Caco-2 (cell line): ENCODE measurements around the gene RAP1GDS1. TPM values are rescaled to one million over a fixed set of nuclear protein-coding genes. Genes with fewer than 3 reads are reported as not detected.

ENCODE experiments used
- BruUV-seq: library from RNA; stranded (reverse); fragments of 400-500 nt; replicated peaks from 2 replicates; lab custom pipeline; 2021; lab: Mats Ljungman, UMichigan
- CTCF ChIA-PET: fragments of 300-600 bp; sonication (Branson Sonifier 250); formaldehyde crosslinking; loops from one replicate; lab custom pipeline; 2022; ENCODE audit warnings: antibody characterized with exemption; lab: Charles Lee
- POLR2A ChIA-PET: fragments of 300-600 bp; sonication (Branson Sonifier 250); formaldehyde crosslinking; loops from one replicate; lab custom pipeline; 2022; ENCODE audit warnings: antibody characterized with exemption; lab: Charles Lee
- DNase-seq, 2 experiments: peaks; one replicate each; pipeline versions ENCODE4 v3.0.0 to v3.0.0-alpha.2; 2020 to 2022
- H3K27me3 ChIP-seq: replicated peaks from 2 replicates; pipeline ENCODE4 v1.6.0; 2011; ENCODE audit warnings: low read length; ENCODE audit not compliant: control insufficient read depth, insufficient read depth
- H3K36me3 ChIP-seq: 2 replicates; pipeline ENCODE4 v1.5.1; 2011; ENCODE audit warnings: low read length; ENCODE audit not compliant: control insufficient read depth, insufficient read depth
- H3K4me1 ChIP-seq: fragments of 250-450 bp; sonication (Bioruptor Pico); 2 replicates; pipeline ENCODE4 v1.5.1; 2020; ENCODE audit warnings: mild to moderate bottlenecking
- H3K4me3 ChIP-seq: 2 replicates; pipeline ENCODE4 v1.5.1; 2011; ENCODE audit warnings: low read depth, mild to moderate bottlenecking, control low read depth, low read length
- H3K9me3 ChIP-seq: fragments of 250-450 bp; sonication (Bioruptor Pico); 2 replicates; pipeline ENCODE4 v1.5.1; 2020; ENCODE audit warnings: mild to moderate bottlenecking, moderate library complexity
- H3K27ac Mint-ChIP-seq: one replicate; pipeline ENCODE4 v1.8.0; 2022; ENCODE audit warnings: mixed read lengths; ENCODE audit not compliant: unreplicated experiment
- H3K27me3 Mint-ChIP-seq: one replicate; pipeline ENCODE4 v1.8.0; 2022; ENCODE audit warnings: mixed read lengths; ENCODE audit not compliant: insufficient read depth, unreplicated experiment
- H3K36me3 Mint-ChIP-seq: one replicate; pipeline ENCODE4 v1.8.0; 2022; ENCODE audit warnings: mild to moderate bottlenecking, mixed read lengths; ENCODE audit not compliant: insufficient read depth, unreplicated experiment
- H3K4me1 Mint-ChIP-seq: one replicate; pipeline ENCODE4 v1.8.0; 2022; ENCODE audit warnings: low read depth, mixed read lengths; ENCODE audit not compliant: unreplicated experiment
- H3K4me3 Mint-ChIP-seq: one replicate; pipeline ENCODE4 v1.8.0; 2022; ENCODE audit warnings: mild to moderate bottlenecking, moderate library complexity, mixed read lengths; ENCODE audit not compliant: unreplicated experiment
- H3K9me3 Mint-ChIP-seq: one replicate; pipeline ENCODE4 v1.8.0; 2022; ENCODE audit warnings: mixed read lengths; ENCODE audit not compliant: unreplicated experiment
- intact Hi-C: fragments of 100-400 bp; cut with micrococcal nuclease; formaldehyde crosslinking; loops from one replicate; pipeline ENCODE4 v1.10.0; 2022; ENCODE audit not compliant: unreplicated experiment
- total RNA-seq: library from RNA; stranded (reverse); gene quantifications from 2 replicates; pipeline ENCODE4 v1.2.3, GENCODE V29; 2022
- TF ChIP-seq, protein P1 (sequence below), 2 experiments: fragments of 200-600 bp in 1 of 2; IDR thresholded peaks; 1 replicate in 1 of 2; 2 replicates in 1 of 2; pipeline versions ENCODE4 v1.5.1 to v1.8.0; 2011 to 2022; ENCODE audit warnings: antibody characterized with exemption in 1 of 2, control low read depth in 1 of 2, inconsistent platforms in 1 of 2, low read depth in 1 of 2, low read length in 1 of 2, mild to moderate bottlenecking in 1 of 2, moderate library complexity in 1 of 2; ENCODE audit not compliant: insufficient read depth in 1 of 2, severe bottlenecking in 1 of 2, unreplicated experiment in 1 of 2

The RAP1GDS1 gene
- total RNA-seq, 1 experiment from 2014 or later, result 45.5 TPM

DNA sequence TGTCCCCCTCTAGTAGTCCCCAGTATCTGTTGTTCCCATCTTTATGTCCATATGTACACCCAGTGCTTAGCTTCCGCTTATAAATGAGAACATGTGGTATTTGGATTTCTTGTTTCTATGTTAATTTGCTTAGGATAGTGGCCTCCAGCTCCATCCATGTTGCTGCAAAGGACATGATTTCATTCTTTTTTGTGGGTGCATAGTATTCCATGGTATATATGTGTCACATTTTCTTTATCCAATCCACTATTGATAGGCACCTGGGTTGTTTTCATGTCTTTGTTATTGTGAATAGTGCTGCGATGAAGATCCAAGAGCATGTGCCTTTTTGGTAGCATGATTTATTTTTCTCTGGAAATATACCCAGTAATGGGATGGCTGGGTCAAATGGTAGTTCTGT lies 6.3 kb downstream of the RAP1GDS1 start:
- H3K4me1 ChIP-seq, result peaks cover 10% of the 10 kb centered on the region
- BruUV-seq, result no TSS peak
- Mint-ChIP-seq H3K36me3 (peaks cover 7% of the 10 kb centered on the region), H3K4me1 (peaks cover 20% of the 10 kb centered on the region), H3K9me3 (no peaks in the 10 kb centered on the region), H3K27ac (no peak overlapping the region), H3K4me3 (no peak overlapping the region), H3K27me3 (no peaks in the 10 kb centered on the region)
- H3K4me3 ChIP-seq, result no peak overlapping the region
- intact Hi-C loops, result loop anchor here (10.0 kb wide), 1 partner anchor 117 kb away; no protein-coding TSS in a partner anchor
- H3K36me3 ChIP-seq, result no peaks in the 10 kb centered on the region
- DNase-seq, result no peak
- no peaks in the 10 kb centered on the region for H3K9me3 ChIP-seq
- ChIA-PET POLR2A (no interaction called here), CTCF (no interaction called here)
- H3K27me3 ChIP-seq, result no peaks in the 10 kb centered on the region
- TF ChIP-seq, protein P1, sequence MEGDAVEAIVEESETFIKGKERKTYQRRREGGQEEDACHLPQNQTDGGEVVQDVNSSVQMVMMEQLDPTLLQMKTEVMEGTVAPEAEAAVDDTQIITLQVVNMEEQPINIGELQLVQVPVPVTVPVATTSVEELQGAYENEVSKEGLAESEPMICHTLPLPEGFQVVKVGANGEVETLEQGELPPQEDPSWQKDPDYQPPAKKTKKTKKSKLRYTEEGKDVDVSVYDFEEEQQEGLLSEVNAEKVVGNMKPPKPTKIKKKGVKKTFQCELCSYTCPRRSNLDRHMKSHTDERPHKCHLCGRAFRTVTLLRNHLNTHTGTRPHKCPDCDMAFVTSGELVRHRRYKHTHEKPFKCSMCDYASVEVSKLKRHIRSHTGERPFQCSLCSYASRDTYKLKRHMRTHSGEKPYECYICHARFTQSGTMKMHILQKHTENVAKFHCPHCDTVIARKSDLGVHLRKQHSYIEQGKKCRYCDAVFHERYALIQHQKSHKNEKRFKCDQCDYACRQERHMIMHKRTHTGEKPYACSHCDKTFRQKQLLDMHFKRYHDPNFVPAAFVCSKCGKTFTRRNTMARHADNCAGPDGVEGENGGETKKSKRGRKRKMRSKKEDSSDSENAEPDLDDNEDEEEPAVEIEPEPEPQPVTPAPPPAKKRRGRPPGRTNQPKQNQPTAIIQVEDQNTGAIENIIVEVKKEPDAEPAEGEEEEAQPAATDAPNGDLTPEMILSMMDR (IDR thresholded peaks at IDR 0.05; ENCODE audit: insufficient read depth in 1 of 2, low read depth in 1 of 2, low read length in 1 of 2, severe bottlenecking in 1 of 2, unreplicated experiment in 1 of 2), result no peak

DNA sequence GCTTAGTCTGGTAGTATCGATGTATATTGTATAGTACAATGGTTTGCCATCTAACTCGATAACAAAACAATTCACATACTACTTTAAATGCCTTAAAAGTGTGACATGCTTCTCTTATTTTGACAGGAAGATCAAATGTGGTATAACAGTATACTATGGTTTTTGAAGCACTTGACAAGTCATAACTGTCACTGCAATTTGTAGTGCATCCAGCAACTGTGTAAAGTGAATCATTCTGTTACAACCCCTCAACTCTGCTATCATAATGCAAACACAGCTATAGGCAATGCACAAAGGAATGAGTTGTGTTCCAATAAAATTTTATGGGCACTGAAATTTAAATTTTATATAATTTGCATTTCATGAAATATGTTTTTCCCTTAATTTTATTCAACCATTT lies 14.0 kb downstream of the RAP1GDS1 start:
- H3K4me1 Mint-ChIP-seq, result no peaks in the 10 kb centered on the region
- Histone ChIP-seq H3K36me3 (no peaks in the 10 kb centered on the region), H3K4me3 (no peak overlapping the region), H3K4me1 (no peaks in the 10 kb centered on the region), H3K27me3 (no peaks in the 10 kb centered on the region), H3K9me3 (no peaks in the 10 kb centered on the region)
- peaks cover 9% of the 10 kb centered on the region for H3K9me3 Mint-ChIP-seq
- intact Hi-C loops, result no loop called here
- H3K27me3 Mint-ChIP-seq, result no peaks in the 10 kb centered on the region
- no peak overlapping the region for H3K4me3 Mint-ChIP-seq
- no TSS peak for BruUV-seq
- ChIA-PET POLR2A (interaction anchor here (1.2 kb wide), 1 partner anchor 14 kb away, joined by 4 read pairs; the partner anchor contains the start of gene RAP1GDS1), CTCF (no interaction called here)
- H3K36me3 Mint-ChIP-seq, result peaks cover 4% of the 10 kb centered on the region
- no peak overlapping the region for H3K27ac Mint-ChIP-seq
- no peak for DNase-seq
- TF ChIP-seq, protein P1 (IDR thresholded peaks at IDR 0.05; ENCODE audit: insufficient read depth in 1 of 2, low read depth in 1 of 2, low read length in 1 of 2, severe bottlenecking in 1 of 2, unreplicated experiment in 1 of 2), result no peak

DNA sequence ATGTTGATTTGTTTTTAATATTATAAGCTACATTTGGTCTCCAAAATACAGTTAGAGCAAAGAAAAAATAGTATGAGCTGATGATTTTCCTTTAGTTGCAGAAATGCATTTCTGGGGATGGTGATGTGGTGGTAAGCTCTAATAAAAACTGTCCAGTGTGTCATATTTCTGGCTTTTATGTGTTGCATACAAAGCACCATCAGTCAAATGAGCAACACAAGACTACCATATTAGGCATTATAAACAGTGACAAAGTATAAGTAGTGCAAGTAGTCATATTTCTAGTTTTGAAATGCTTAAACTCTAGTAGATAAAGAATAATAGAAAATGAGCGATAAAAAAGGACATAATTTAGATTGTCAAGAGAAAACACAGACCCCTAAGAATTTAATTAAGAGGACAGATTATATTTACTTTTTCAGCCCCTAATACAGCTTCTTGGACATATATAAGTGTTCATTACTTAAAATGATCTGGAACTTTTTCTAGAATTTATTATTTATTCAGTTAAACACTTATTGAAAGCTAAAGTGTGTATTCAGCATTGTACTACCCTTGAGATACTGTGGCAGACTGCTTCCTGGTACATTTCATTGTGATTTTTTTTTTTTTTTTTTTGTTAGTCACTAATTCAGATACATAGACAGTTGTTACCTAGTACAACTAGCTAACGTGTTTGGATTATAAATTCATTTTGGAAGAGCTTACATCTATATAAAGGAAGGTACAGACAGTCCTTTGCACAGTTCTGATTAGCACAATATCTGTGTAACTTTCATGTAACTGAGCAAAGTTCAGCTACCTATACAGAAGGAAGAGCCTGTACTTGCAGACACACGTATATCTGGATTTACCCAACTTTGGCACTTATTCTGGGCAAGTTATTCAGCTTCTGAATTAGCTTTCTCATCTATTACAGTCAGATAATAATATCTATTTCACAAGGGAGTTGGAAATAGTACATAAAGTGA lies 22.3 kb downstream of the RAP1GDS1 start:
- Mint-ChIP-seq H3K9me3 (no peaks in the 10 kb centered on the region), H3K36me3 (peaks cover 4% of the 10 kb centered on the region), H3K27me3 (no peaks in the 10 kb centered on the region), H3K4me1 (peaks cover 9% of the 10 kb centered on the region), H3K4me3 (no peak overlapping the region), H3K27ac (no peak overlapping the region)
- Histone ChIP-seq H3K36me3 (no peaks in the 10 kb centered on the region), H3K4me3 (no peak overlapping the region), H3K27me3 (no peaks in the 10 kb centered on the region), H3K4me1 (peaks cover 5% of the 10 kb centered on the region; the same call in 1 of the 2 replicates), H3K9me3 (no peaks in the 10 kb centered on the region)
- TF ChIP-seq, protein P1 (IDR thresholded peaks at IDR 0.05; ENCODE audit: insufficient read depth in 1 of 2, low read depth in 1 of 2, low read length in 1 of 2, severe bottlenecking in 1 of 2, unreplicated experiment in 1 of 2), result no peak
- ChIA-PET CTCF (no interaction called here), POLR2A (no interaction called here)
- DNase-seq, result no peak
- intact Hi-C loops, result no loop called here
- no TSS peak for BruUV-seq
